ENCODE data around the gene RYR2. TPM values are rescaled to one million over a fixed set of nuclear protein-coding genes. Genes with fewer than 3 reads are reported as not detected.

RYR2 gene
- total RNA-seq, 1 experiment from 2014 or later = 2.8 TPM

DNA sequence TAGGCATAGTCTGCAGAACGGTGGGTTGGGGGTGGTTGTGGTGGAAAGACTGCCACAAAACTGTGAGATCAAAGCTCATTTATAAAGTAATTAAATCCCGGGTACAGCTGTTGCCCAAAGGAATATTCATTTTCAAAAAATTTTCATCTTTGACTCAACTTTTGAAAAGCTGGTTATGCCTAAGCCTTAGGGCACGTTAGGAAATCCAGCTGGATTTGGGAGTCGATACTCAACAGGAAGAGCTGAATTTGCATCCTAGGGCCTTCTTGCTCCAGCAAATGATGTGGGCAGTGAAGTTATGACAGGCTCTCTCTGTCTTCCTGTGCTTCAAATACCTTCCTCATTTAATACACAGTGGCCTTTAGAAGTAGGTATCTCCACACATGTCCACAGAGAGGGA, 817.0 kb downstream of the RYR2 start:
- Histone ChIP-seq H3K27ac (ENCODE audit: low read depth, low read length, poor library complexity, severe bottlenecking) (no peak overlapping the region), H3K4me3 (ENCODE audit: low read depth, low read length, poor library complexity, severe bottlenecking) (no peak overlapping the region), H3K36me3 (ENCODE audit: insufficient read depth, low read length, poor library complexity, severe bottlenecking) (no peaks in the 10 kb centered on the region), H3K4me1 (ENCODE audit: insufficient read depth, low read length, poor library complexity, severe bottlenecking) (no peaks in the 10 kb centered on the region), H3K27me3 (replicated peaks; ENCODE audit: insufficient read depth, low read depth, low read length, poor library complexity) (no peaks in the 10 kb centered on the region), H3K9me3 (ENCODE audit: low read depth, low read length, poor library complexity, severe bottlenecking) (no peaks in the 10 kb centered on the region)
- intact Hi-C loops (cut with micrococcal nuclease; ENCODE audit: unreplicated experiment) = loop anchor here (10.0 kb wide), 1 partner anchor 386 kb away; no protein-coding TSS in a partner anchor
- POLR2A ChIA-PET (ENCODE audit: low non-redundant PET) = no interaction called here
- DNase-seq (ENCODE audit: low spot score) = no peak
- TF ChIP-seq EZH2 (IDR thresholded peaks at IDR 0.05; ENCODE audit: borderline replicate concordance, low read depth, low read length, poor library complexity, severe bottlenecking) = no peak
- TF ChIP-seq, protein P1, sequence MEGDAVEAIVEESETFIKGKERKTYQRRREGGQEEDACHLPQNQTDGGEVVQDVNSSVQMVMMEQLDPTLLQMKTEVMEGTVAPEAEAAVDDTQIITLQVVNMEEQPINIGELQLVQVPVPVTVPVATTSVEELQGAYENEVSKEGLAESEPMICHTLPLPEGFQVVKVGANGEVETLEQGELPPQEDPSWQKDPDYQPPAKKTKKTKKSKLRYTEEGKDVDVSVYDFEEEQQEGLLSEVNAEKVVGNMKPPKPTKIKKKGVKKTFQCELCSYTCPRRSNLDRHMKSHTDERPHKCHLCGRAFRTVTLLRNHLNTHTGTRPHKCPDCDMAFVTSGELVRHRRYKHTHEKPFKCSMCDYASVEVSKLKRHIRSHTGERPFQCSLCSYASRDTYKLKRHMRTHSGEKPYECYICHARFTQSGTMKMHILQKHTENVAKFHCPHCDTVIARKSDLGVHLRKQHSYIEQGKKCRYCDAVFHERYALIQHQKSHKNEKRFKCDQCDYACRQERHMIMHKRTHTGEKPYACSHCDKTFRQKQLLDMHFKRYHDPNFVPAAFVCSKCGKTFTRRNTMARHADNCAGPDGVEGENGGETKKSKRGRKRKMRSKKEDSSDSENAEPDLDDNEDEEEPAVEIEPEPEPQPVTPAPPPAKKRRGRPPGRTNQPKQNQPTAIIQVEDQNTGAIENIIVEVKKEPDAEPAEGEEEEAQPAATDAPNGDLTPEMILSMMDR (conservative IDR thresholded peaks at IDR 0.05; ENCODE audit: low read depth, low read length) = no peak
- CTCF ChIA-PET = no interaction called here
- no TSS peak for BruUV-seq (replicated peaks)

DNA sequence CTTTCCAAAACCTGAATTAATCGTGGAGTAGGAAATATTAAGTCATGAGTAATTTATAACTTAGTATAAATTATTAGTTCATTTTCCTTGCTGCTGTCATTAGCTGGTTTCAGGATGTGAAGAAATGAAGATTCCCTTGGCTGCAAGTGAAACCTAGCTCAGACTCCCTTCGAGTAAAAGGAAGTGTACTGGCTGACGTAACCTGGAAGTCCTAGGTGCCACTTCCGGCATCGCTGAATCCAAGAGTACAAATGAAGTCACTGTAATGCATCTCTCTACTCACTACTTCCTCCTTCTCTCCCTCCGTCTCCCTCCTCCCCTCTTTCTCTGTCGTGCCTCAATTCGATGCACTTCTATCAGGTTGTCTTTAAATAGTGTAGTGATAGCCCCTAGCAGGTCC, 820.0 kb downstream of the RYR2 start:
- H3K36me3 ChIP-seq (ENCODE audit: insufficient read depth, low read length, poor library complexity, severe bottlenecking) = no peaks in the 10 kb centered on the region
- CTCF ChIA-PET = no interaction called here
- no peaks in the 10 kb centered on the region for H3K27me3 ChIP-seq (replicated peaks; ENCODE audit: insufficient read depth, low read depth, low read length, poor library complexity)
- DNase-seq (ENCODE audit: low spot score) = no peak
- H3K4me1 ChIP-seq (ENCODE audit: insufficient read depth, low read length, poor library complexity, severe bottlenecking) = no peaks in the 10 kb centered on the region
- no peak for TF ChIP-seq EZH2 (IDR thresholded peaks at IDR 0.05; ENCODE audit: borderline replicate concordance, low read depth, low read length, poor library complexity, severe bottlenecking)
- TF ChIP-seq, protein P1 (conservative IDR thresholded peaks at IDR 0.05; ENCODE audit: low read depth, low read length) = no peak
- H3K27ac ChIP-seq (ENCODE audit: low read depth, low read length, poor library complexity, severe bottlenecking) = no peak overlapping the region
- intact Hi-C loops (cut with micrococcal nuclease; ENCODE audit: unreplicated experiment) = no loop called here
- no peak overlapping the region for H3K4me3 ChIP-seq (ENCODE audit: low read depth, low read length, poor library complexity, severe bottlenecking)
- H3K9me3 ChIP-seq (ENCODE audit: low read depth, low read length, poor library complexity, severe bottlenecking) = no peaks in the 10 kb centered on the region
- no TSS peak for BruUV-seq (replicated peaks)
- POLR2A ChIA-PET (ENCODE audit: low non-redundant PET) = no interaction called here

DNA sequence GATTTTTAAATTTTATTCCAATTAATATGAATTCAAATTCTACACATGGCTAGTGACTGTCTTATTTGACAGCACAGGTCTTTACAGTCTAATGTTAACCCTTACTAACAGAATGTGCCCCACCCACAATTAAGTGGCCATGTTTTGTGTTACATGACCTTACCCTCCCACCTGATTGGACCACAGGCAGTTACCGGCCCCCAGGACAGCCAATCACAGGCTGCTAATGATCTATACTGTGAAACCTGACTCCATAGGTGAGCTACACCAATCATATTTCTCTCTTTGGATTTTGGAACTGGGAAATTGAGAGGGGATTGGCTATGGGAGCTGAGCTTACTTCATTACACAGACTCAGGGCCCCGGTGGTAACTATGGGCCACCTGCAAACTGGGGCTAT, 821.2 kb downstream of the RYR2 start:
- TF ChIP-seq EZH2 (IDR thresholded peaks at IDR 0.05; ENCODE audit: borderline replicate concordance, low read depth, low read length, poor library complexity, severe bottlenecking) = no peak
- TF ChIP-seq, protein P1 (conservative IDR thresholded peaks at IDR 0.05; ENCODE audit: low read depth, low read length) = no peak
- no peak for DNase-seq (ENCODE audit: low spot score)
- no peaks in the 10 kb centered on the region for H3K9me3 ChIP-seq (ENCODE audit: low read depth, low read length, poor library complexity, severe bottlenecking)
- no TSS peak for BruUV-seq (replicated peaks)
- ChIA-PET CTCF (interaction anchor here (1.1 kb wide), 1 partner anchor 12 kb away, joined by 4 read pairs; no protein-coding TSS in a partner anchor), POLR2A (ENCODE audit: low non-redundant PET) (no interaction called here)
- H3K4me1 ChIP-seq (ENCODE audit: insufficient read depth, low read length, poor library complexity, severe bottlenecking) = no peaks in the 10 kb centered on the region
- H3K4me3 ChIP-seq (ENCODE audit: low read depth, low read length, poor library complexity, severe bottlenecking) = no peak overlapping the region
- H3K27ac ChIP-seq (ENCODE audit: low read depth, low read length, poor library complexity, severe bottlenecking) = no peak overlapping the region
- no peaks in the 10 kb centered on the region for H3K36me3 ChIP-seq (ENCODE audit: insufficient read depth, low read length, poor library complexity, severe bottlenecking)
- H3K27me3 ChIP-seq (replicated peaks; ENCODE audit: insufficient read depth, low read depth, low read length, poor library complexity) = no peaks in the 10 kb centered on the region
- intact Hi-C loops (cut with micrococcal nuclease; ENCODE audit: unreplicated experiment) = no loop called here

Data from A673 (cell line).